Kidney (tissue), 14 donors: Measurements from ENCODE around the gene DNAH17. TPM values are rescaled to one million over a fixed set of nuclear protein-coding genes. Genes with fewer than 3 reads are reported as not detected.

ENCODE experiments used
- DNase-seq, 5 donors: peaks; one replicate each; pipeline ENCODE4 v3.0.0-alpha.2; 2013 to 2020
- FAIRE-seq: peaks from 2 replicates; lab custom pipeline; 2012; peaks lifted over from hg19 to GRCh38; lab: Jason Lieb, UNC
- H3K27ac ChIP-seq, 2 donors: one replicate each; pipeline ENCODE4 v1.7.0; 2013; ENCODE audit warnings: low read depth in 2 of 2, low read length in 2 of 2, inconsistent platforms in 1 of 2
- H3K27me3 ChIP-seq: one replicate; pipeline ENCODE4 v1.7.1; 2013; ENCODE audit warnings: low read length, inconsistent platforms; ENCODE audit not compliant: control insufficient read depth, insufficient read depth
- H3K36me3 ChIP-seq, 3 donors: one replicate each; pipeline versions ENCODE4 v1.7.0 to v1.7.1; 2013; ENCODE audit warnings: low read length in 3 of 3, control low read depth in 1 of 3, inconsistent platforms in 1 of 3; ENCODE audit not compliant: insufficient read depth in 3 of 3, control insufficient read depth in 2 of 3
- H3K4me1 ChIP-seq, 3 donors: one replicate each; pipeline versions ENCODE4 v1.7.0 to v1.7.1; 2013; ENCODE audit warnings: low read length in 3 of 3, inconsistent platforms in 1 of 3, low read depth in 1 of 3; ENCODE audit not compliant: control insufficient read depth in 2 of 3, insufficient read depth in 2 of 3
- H3K4me3 ChIP-seq, 3 donors: one replicate each; pipeline versions ENCODE4 v1.7.0 to v1.8.1; 2013; ENCODE audit warnings: low read length in 3 of 3, control low read depth in 1 of 3, inconsistent platforms in 1 of 3
- H3K9ac ChIP-seq, 3 donors: one replicate each; pipeline versions ENCODE4 v1.7.0 to v1.7.1; 2013; ENCODE audit warnings: low read length in 3 of 3, control low read depth in 1 of 3, inconsistent platforms in 1 of 3
- H3K9me3 ChIP-seq, 3 donors: one replicate each; pipeline versions ENCODE4 v1.7.0 to v1.7.1; 2013; ENCODE audit warnings: low read length in 3 of 3, control low read depth in 1 of 3, inconsistent platforms in 1 of 3; ENCODE audit not compliant: control insufficient read depth in 2 of 3, insufficient read depth in 1 of 3
- intact Hi-C: fragments of 100-400 bp; cut with DNase I; formaldehyde crosslinking; loops from one replicate; pipeline ENCODE4 v1.11.1; 2022
- polyA plus RNA-seq: library from polyadenylated mRNA; stranded (reverse); fragments of 350-450 nt; fragmentation: Illumina TruSeq; extraction: RNeasy Lipid Tissue Mini Kit (QIAGEN cat#74804); gene quantifications from one replicate; pipeline ENCODE4 v1.2.3, GENCODE V29; 2014; ENCODE audit warnings: low read depth, low replicate concordance; ENCODE audit not compliant: insufficient read depth
- total RNA-seq: library from RNA; stranded (reverse); fragmentation: NEBNext Ultra II Directional; extraction: Animal tissue kit (Norgen Biotek cat#: 25700); gene quantifications from one replicate; pipeline ENCODE4 v1.2.1, GENCODE V29; 2021
- TF ChIP-seq, protein P1 (sequence below): IDR thresholded peaks from 3 replicates; pipeline ENCODE4 v1.5.1; 2012; ENCODE audit warnings: mild to moderate bottlenecking, moderate library complexity, borderline replicate concordance; ENCODE audit not compliant: insufficient read depth; ENCODE audit errors: extremely low read depth
- donor health status: control.
- donor health status: control.
- donor health status: control.
- donor health status: control.
- donor health status: control.
- donor health status: DM: yes; HTN: yes; CAD: no.
- donor health status: Normal renal cell carcinoma (clear cell type).

Gene DNAH17
- total and polyA plus RNA-seq, 2 donors from 2014 or later: 0.09 to 0.17 TPM

DNA sequence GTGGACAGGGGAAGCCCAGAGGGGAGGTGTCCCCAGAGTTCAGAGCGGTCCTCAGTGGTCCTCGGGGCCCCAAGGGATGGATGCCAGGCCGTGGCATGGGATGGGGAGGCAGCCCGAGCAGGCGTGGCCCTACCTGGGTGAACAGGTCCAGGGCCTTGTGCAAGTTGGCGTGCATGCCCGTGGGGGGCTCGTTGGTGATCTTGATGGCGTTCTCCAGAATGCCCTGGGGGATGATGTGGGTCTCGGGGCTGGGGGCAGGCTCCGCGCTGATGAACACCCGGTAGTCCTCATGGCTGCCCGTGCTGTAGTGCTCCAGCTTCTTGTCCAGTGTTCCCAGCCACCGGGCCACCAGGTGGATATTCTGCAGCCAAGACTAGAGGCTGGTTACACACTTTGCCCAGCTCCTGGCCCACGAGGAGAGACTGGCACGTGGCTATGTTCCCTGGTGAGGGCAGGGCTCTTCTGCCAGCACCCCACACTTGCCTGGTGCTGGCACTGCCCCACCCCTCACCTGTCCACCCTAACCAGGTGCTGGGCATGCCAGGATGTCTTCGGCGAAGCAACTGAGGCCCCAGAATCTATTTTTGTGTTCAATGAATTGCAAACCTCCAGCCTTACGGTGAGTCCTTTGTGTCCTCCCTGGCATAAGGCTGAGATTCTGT, 139.6 kb downstream of the DNAH17 start:
- Histone ChIP-seq H3K9me3 (no peaks in the 10 kb centered on the region), H3K4me1 (peaks cover 0 to 2% (median 0%) of the 10 kb centered on the region in 3 donors), H3K4me3 (no peak overlapping the region), H3K27ac (no peak overlapping the region), H3K36me3 (no peaks in the 10 kb centered on the region), H3K27me3 (no peaks in the 10 kb centered on the region), H3K9ac (no peak overlapping the region)
- no peak for FAIRE-seq
- TF ChIP-seq, protein P1, sequence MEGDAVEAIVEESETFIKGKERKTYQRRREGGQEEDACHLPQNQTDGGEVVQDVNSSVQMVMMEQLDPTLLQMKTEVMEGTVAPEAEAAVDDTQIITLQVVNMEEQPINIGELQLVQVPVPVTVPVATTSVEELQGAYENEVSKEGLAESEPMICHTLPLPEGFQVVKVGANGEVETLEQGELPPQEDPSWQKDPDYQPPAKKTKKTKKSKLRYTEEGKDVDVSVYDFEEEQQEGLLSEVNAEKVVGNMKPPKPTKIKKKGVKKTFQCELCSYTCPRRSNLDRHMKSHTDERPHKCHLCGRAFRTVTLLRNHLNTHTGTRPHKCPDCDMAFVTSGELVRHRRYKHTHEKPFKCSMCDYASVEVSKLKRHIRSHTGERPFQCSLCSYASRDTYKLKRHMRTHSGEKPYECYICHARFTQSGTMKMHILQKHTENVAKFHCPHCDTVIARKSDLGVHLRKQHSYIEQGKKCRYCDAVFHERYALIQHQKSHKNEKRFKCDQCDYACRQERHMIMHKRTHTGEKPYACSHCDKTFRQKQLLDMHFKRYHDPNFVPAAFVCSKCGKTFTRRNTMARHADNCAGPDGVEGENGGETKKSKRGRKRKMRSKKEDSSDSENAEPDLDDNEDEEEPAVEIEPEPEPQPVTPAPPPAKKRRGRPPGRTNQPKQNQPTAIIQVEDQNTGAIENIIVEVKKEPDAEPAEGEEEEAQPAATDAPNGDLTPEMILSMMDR: no peak
- intact Hi-C loops: no loop called here
- DNase-seq: no peak

DNA sequence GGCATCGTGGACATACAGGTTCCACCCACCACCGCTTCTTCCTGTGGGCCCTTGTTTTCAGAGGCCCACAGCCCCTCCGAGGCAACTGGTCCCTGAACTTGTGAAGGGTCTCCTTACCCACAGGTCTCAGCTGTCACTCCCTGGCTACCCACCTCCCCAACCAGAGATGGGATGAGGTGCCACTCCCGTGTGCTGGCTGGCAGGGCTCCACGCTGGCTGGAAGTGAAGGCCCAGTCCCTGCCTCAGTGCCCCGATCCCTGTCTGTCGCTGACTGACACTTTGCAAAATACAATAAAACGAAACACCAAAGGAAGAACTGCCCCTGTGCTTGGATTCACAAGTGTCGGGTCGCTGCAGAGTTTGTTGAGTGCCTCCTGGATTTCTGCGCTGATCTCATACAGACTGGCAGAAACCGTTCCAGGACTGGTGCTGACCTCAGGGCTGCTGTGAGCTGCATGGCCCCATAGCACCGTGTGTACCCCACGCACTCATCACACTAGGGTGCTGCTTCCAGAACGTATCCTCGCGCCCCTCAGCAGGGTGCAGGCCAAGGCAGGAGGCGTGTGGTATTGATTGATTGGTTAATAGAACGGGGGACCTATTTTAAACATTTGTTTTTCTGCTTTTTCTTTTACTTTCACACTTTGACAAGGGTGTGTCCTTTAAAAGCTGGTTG, 141.7 kb downstream of the DNAH17 start:
- Histone ChIP-seq H3K36me3 (no peaks in the 10 kb centered on the region), H3K9ac (no peak overlapping the region), H3K9me3 (no peaks in the 10 kb centered on the region), H3K27ac (no peak overlapping the region), H3K4me1 (peaks cover 0 to 2% (median 0%) of the 10 kb centered on the region in 3 donors), H3K27me3 (no peaks in the 10 kb centered on the region), H3K4me3 (no peak overlapping the region)
- TF ChIP-seq, protein P1: no peak
- no peak for DNase-seq
- intact Hi-C loops: no loop called here
- FAIRE-seq: no peak

DNA sequence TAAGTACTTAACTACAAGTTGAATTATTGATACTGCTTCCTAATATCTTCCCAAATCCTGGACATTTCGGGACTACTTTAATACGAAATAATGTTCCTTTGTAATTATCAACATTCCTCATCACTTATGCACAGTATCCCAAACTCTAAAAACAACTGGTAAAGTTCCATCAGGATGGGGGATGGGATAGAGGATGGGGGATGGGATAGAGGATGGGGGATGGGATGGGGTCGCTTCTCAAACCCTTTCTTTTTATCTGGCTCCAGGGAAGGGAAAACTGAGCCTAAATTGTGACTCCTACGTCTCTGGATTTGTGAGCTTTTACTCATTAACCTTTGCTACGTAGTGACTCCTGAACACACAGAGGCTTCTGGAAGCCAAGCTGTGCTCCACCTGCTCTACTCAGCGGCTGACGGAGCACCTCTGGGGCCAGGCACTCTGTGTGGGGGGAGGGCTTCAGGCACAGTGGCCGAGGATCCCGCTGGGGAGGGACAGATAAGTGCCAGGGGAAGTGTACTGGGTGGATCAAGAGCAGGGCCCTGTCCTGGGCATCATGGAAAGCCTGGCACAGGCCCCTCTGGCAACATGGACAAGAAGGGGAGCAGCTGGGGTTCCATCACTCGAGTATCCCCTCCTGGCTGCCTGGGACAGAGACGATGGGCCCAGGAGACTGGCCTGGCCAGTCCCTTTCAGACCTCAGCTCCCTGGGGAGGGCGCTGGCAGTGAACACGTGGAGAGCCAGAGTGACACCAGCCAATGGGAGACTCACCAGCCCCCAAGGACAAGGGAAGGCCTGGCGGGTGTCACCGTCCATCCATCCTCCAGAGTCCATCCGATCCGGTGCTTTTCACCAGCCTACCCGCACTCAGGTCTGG, 142.5 kb downstream of the DNAH17 start:
- Histone ChIP-seq H3K4me1 (peaks cover 0 to 2% (median 0%) of the 10 kb centered on the region in 3 donors), H3K9ac (no peak overlapping the region), H3K27ac (no peak overlapping the region), H3K36me3 (peaks cover 0 to under 1% (median 0%) of the 10 kb centered on the region in 3 donors), H3K4me3 (no peak overlapping the region), H3K9me3 (no peaks in the 10 kb centered on the region), H3K27me3 (no peaks in the 10 kb centered on the region)
- intact Hi-C loops: no loop called here
- FAIRE-seq (no peak), DNase-seq (no peak)
- TF ChIP-seq, protein P1: no peak
